Thymus (tissue), 11 donors: Measurements from ENCODE around the gene ANO6. TPM values are rescaled to one million over a fixed set of nuclear protein-coding genes. Genes with fewer than 3 reads are reported as not detected.
A peak's percentile ranks its signal among the peaks of the same experiment; 100 is the strongest.

Source experiments
- DNase-seq, 9 donors: peaks; one replicate each; pipeline ENCODE4 v3.0.0-alpha.2; 2013; ENCODE audit warnings: low spot score in 9 of 9, low read depth in 6 of 9, missing footprints in 1 of 9
- H3K27ac ChIP-seq, 2 donors: one replicate each; pipeline ENCODE4 v1.5.1; 2013; ENCODE audit warnings: control low read depth in 1 of 2, low read depth in 1 of 2, low read length in 1 of 2, mild to moderate bottlenecking in 1 of 2, moderate library complexity in 1 of 2
- H3K27me3 ChIP-seq, 2 donors: one replicate each; pipeline ENCODE4 v1.5.1; 2013; ENCODE audit warnings: low read length in 1 of 2; ENCODE audit not compliant: control insufficient read depth in 2 of 2, insufficient read depth in 1 of 2
- H3K36me3 ChIP-seq, 2 donors: one replicate each; pipeline ENCODE4 v1.5.1; 2013; ENCODE audit warnings: low read length in 1 of 2, mild to moderate bottlenecking in 1 of 2, moderate library complexity in 1 of 2; ENCODE audit not compliant: control insufficient read depth in 2 of 2, insufficient read depth in 2 of 2
- H3K4me1 ChIP-seq, 2 donors: one replicate each; pipeline ENCODE4 v1.5.1; 2013; ENCODE audit warnings: low read length in 2 of 2; ENCODE audit not compliant: control insufficient read depth in 2 of 2, insufficient read depth in 2 of 2
- H3K4me3 ChIP-seq, 2 donors: one replicate each; pipeline ENCODE4 v1.5.1; 2013; ENCODE audit warnings: low read length in 2 of 2, control low read depth in 1 of 2, mild to moderate bottlenecking in 1 of 2
- H3K9me3 ChIP-seq, 2 donors: one replicate each; pipeline ENCODE4 v1.5.1; 2013; ENCODE audit warnings: low read length in 1 of 2, mild to moderate bottlenecking in 1 of 2; ENCODE audit not compliant: control insufficient read depth in 2 of 2, insufficient read depth in 1 of 2
- WGBS: extraction: QIAGEN DNeasy Blood & Tissue Kit; methylation state at CpG from one replicate; pipeline ENCODE4 v1.1.7; 2013; 5-methylcytosine and 5-hydroxymethylcytosine counted together
- polyA plus RNA-seq: library from polyadenylated mRNA; stranded (reverse); fragments of 200-250 nt; gene quantifications from one replicate; pipeline ENCODE4 v1.2.3, GENCODE V29; 2013
- total RNA-seq: library from RNA; stranded (reverse); fragments of 120-200 nt; gene quantifications from one replicate; pipeline ENCODE4 v1.2.4, GENCODE V29; 2013
- donor health status: healthy.

ANO6 gene
- total and polyA plus RNA-seq, 2 donors = 11.6 to 33.1 TPM

DNA sequence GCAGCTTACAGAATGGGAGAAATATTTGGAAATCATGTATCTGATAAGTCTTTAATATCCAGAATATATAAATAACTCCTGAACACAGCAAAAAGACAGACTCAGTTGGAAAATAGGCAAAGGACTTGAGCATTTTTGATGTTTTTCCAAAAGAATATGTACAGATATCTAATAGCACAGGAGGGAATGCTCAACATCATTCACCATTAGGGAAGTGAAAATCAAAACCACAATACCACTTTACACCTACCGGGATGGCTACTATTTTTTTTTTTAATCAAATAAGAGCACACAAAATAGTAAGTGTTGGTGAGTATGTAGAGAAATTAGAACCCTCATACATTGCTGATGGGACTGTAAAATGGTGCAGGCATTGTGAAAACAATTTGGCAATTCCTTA, 75.6 kb downstream of the ANO6 start:
- H3K4me3 ChIP-seq = no peak overlapping the region
- no peak overlapping the region for H3K27ac ChIP-seq
- DNase-seq = no peak
- no peaks in the 10 kb centered on the region for H3K27me3 ChIP-seq
- H3K9me3 ChIP-seq = no peaks in the 10 kb centered on the region
- H3K4me1 ChIP-seq = no peaks in the 10 kb centered on the region
- peaks cover 0 to 4% of the 10 kb centered on the region in 2 donors for H3K36me3 ChIP-seq
- WGBS = 31% methylated on average over 1 of the region's 1 CpG

DNA sequence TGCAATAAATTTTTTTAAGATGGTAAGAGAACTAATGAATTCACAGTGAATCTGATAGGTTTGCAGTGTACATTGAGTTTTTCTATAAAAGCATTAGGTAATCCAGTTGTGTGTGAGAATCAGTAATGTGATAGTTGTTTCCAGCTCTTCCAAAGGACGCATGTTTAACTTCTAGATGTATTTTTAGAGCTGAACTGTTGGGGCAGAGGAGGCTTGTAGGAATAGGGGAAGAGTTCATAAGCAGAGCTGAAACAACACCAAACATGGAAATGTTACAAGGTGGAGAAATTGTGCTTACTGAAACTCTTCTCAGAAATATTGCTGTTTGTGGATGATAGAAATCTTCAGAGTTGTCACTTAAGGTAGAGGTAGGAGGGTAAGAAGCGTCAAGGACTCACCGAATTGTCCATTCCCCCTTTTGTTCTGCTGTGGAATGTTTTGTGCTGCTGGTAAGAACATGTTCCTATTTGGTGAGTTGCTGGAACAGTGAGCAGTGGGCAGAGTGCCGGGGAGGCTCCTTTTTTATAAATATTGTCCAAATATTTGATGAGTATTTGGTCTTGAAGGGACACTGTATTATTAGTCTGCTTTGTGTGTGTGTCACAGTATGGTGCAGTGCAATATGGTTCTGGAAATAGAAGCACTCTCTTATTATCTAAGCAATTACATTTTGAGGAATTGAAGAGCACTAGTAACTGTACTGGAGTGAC, 76.7 kb downstream of the ANO6 start:
- Histone ChIP-seq H3K27ac (peak overlapping the region in 1 of 2 donors; percentile 19), H3K4me1 (no peaks in the 10 kb centered on the region), H3K36me3 (peaks cover 0 to 4% of the 10 kb centered on the region in 2 donors), H3K9me3 (no peaks in the 10 kb centered on the region), H3K4me3 (no peak overlapping the region), H3K27me3 (no peaks in the 10 kb centered on the region)
- WGBS = 96% methylated on average over 4 of the region's 4 CpGs
- DNase-seq = peak in 1 of 9 donors; percentile 2

DNA sequence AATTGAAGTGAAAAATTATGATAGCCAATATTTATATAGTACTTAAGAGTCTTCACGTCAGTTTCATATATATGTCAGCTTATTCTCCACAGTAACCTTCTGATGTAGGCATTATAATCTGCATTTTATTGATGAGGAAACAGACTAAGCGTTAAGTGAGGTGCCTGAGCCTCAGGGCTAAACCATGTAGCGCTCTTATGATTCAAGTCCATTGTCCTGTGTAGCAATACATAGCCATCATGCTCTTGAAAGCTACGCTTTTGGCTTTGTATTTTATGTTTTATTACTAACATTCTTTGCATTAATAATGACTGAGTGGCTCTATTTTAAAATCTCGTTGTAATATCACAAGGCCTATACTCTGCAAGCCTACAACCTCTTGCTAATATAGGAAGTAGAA, 79.0 kb downstream of the ANO6 start:
- no peaks in the 10 kb centered on the region for H3K27me3 ChIP-seq
- H3K4me1 ChIP-seq = no peaks in the 10 kb centered on the region
- no peak overlapping the region for H3K4me3 ChIP-seq
- DNase-seq = no peak
- WGBS = 97% methylated on average over 5 of the region's 5 CpGs
- no peak overlapping the region for H3K27ac ChIP-seq
- H3K36me3 ChIP-seq = peaks cover 0 to 4% of the 10 kb centered on the region in 2 donors
- H3K9me3 ChIP-seq = no peaks in the 10 kb centered on the region

DNA sequence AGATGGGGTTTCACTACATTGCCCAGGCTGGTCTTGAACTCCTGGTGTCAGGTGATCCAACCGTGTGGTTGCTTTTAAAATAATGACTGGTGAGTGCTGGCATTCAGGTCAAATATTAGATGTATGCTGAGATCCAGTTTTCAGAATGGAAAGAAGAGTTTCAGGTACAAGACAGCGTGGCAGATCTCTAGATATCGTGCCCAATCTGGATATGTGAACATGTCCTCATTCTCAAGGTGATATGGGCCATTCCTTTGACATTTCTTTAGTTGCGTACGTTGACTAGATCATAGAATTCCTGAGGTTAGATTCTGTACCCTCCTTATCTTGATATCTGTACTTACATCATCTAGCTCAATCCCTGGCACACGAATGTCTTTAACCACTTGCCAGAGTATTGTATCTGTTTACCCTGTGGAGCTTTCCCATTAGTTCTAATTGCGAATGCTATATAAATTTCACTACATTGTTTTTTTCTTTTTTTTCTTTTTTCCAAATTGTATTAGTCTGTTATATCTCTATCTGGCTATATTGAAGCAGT, 80.2 kb downstream of the ANO6 start:
- Histone ChIP-seq H3K27me3 (no peaks in the 10 kb centered on the region), H3K27ac (no peak overlapping the region), H3K36me3 (no peaks in the 10 kb centered on the region), H3K4me3 (no peak overlapping the region), H3K9me3 (no peaks in the 10 kb centered on the region), H3K4me1 (no peaks in the 10 kb centered on the region)
- WGBS = 83% methylated on average over 7 of the region's 7 CpGs
- no peak for DNase-seq

DNA sequence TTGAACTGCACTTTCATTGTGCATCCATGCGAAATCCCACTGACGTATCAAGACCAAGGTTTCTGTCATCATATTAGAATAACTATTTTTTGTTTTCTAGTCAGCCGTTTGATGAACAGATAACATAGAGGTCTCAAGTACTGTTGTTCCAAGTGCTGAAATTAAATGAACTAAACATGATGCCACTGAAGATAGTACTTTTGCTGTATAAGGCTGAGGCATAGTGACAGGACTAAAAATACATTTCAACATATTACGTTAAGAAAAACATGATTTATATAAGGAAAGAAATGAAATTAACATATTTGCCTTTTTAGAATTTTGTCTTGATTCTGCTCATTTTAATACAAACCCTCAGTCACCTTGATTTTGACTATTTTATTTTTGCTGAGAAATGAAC, 82.2 kb downstream of the ANO6 start:
- H3K4me3 ChIP-seq = no peak overlapping the region
- no peaks in the 10 kb centered on the region for H3K27me3 ChIP-seq
- 97% methylated on average over 4 of the region's 4 CpGs for WGBS
- H3K27ac ChIP-seq = no peak overlapping the region
- H3K9me3 ChIP-seq = no peaks in the 10 kb centered on the region
- H3K36me3 ChIP-seq = peaks cover 0 to 4% of the 10 kb centered on the region in 2 donors
- DNase-seq = no peak
- H3K4me1 ChIP-seq = no peaks in the 10 kb centered on the region

DNA sequence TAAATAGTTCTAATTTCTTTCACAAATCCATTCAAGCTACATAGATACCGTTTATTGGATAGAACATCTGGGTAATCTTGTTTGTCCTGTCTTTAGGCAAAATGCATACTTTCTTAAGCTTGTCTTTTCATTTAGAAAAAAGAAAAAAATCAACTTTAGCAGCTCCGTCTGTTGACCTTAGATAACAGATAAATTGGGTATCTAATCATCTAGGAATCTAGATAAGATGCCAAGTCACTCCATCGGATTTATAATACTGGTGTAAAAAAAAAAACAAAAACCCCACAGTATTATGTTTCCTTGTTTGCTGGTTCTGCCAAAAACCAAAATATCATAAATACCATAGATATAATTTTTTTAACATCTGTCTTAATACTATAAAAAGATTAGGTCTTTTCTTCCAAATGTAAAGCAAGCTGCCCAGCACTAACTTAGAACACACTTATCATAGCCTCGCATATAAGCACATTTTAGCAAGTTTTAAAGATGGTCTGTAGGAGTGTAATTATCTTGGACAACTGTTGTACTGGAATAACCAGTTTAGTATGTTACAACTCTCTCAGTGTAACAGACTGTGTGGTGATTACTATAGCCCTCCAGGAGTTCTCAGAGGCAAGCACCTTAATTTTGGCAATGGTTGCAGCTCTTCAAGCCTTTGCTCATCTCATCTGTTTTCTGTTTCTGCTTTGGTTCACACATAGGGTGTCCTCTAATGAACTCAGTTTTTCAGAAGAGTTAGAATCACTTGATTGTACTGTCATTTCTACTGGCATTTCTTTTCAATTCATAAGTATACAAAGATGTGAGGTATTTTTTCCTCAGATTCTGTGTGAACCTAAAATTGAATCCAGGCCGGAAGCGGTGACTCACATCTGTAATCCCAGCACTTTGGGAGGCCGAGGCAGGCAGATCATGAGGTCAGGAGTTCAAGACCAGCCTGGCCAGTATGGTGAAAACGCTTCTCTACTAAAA, 83.1 kb downstream of the ANO6 start:
- Histone ChIP-seq H3K27ac (peak overlapping the region in 1 of 2 donors; percentile 31), H3K9me3 (no peaks in the 10 kb centered on the region), H3K36me3 (peaks cover 3 to 8% of the 10 kb centered on the region in 2 donors), H3K4me3 (no peak overlapping the region), H3K4me1 (no peaks in the 10 kb centered on the region), H3K27me3 (no peaks in the 10 kb centered on the region)
- DNase-seq = no peak
- 84% methylated on average over 8 of the region's 8 CpGs for WGBS

DNA sequence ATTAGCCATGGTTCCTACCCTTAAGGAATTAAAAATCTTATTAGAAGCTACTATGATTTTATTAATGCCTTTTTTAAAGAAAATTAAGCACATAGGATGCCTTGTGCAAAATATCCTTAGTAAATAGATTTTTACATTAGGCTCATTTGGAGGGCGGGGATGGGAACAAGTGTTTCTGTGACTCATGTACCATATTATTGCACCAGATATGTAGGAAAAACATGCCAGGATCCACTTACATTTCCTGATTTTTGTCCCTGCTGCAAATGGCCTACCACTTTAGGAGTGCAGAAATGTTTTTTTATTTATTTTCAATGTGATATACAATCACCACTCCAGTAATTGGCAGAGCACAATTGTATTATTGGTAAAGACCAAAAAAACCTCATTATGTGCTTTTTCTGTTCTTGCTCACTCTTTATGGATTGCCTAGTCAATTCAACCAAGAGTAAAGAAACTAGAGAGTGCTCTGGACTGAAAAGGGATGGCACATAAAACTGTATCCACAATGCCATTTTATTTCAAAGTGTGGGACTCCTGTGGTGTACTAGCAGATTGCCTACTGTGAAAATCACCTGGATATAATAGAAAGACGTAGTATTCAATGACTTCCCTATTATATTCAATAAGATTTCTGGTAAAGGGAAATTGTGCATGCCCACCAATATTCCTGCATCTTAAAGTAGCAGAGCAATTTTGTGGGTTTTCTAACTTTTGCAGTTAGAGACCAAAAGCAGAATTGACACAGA, 86.9 kb downstream of the ANO6 start:
- H3K36me3 ChIP-seq = peaks cover 12 to 27% of the 10 kb centered on the region in 2 donors
- H3K4me1 ChIP-seq = no peaks in the 10 kb centered on the region
- no peak overlapping the region for H3K4me3 ChIP-seq
- WGBS = 98% methylated on average over 2 of the region's 2 CpGs
- H3K27me3 ChIP-seq = no peaks in the 10 kb centered on the region
- no peak overlapping the region for H3K27ac ChIP-seq
- H3K9me3 ChIP-seq = no peaks in the 10 kb centered on the region
- DNase-seq = no peak

DNA sequence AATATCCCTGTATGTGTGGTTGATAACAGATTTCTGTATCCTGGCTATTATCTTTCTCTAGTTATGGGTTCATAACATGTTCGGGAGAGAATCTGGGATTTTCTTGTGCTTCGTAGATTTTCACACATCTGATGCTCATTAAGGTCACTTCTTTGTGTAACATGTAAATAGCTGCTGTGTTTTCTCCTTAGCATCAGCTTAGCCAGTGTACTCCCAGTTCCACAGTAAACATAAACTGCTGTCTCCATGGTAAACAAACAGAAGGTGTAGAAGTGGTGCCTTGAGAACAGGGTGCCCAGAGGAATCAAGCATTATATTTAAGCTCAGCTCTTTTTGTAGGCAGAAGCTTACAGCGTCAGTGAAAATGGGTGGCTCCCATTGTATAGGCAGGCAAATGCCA, 88.0 kb downstream of the ANO6 start:
- Histone ChIP-seq H3K4me3 (no peak overlapping the region), H3K36me3 (peaks cover 12 to 27% of the 10 kb centered on the region in 2 donors), H3K27me3 (no peaks in the 10 kb centered on the region), H3K27ac (no peak overlapping the region), H3K9me3 (no peaks in the 10 kb centered on the region), H3K4me1 (no peaks in the 10 kb centered on the region)
- no peak for DNase-seq
- over 99% methylated on average over 3 of the region's 3 CpGs for WGBS
